DND-41 (cell line): Measurements from ENCODE around the gene INPP5B.

Experiments
- ATAC-seq: fragments of 200-7000 bp; cut with Tn5 transposase; 3 replicates; pipeline ENCODE4 v1.9.1; 2021; ENCODE audit warnings: low read depth; ENCODE audit not compliant: insufficient read depth
- DNase-seq: peaks from one replicate; pipeline ENCODE4 v3.0.0-alpha.2; 2020
- H2AFZ ChIP-seq: 2 replicates; pipeline ENCODE4 v1.6.0; 2012; ENCODE audit warnings: low read depth, low read length
- H3K27ac ChIP-seq: 2 replicates; pipeline ENCODE4 v1.5.1; 2012; ENCODE audit warnings: low read length, inconsistent platforms
- H3K27me3 ChIP-seq: fragments of 200-600 bp; sonication (generic); 2 replicates; pipeline ENCODE4 v1.6.0; 2012; ENCODE audit warnings: low read length, mild to moderate bottlenecking, inconsistent platforms; ENCODE audit not compliant: insufficient read depth, poor library complexity
- H3K36me3 ChIP-seq: 2 replicates; pipeline ENCODE4 v1.5.1; 2012; ENCODE audit warnings: low read length, inconsistent platforms; ENCODE audit not compliant: insufficient read depth
- H3K4me1 ChIP-seq: 2 replicates; pipeline ENCODE4 v1.5.1; 2012; ENCODE audit warnings: mild to moderate bottlenecking, low read length; ENCODE audit not compliant: insufficient read depth
- H3K4me2 ChIP-seq: 2 replicates; pipeline ENCODE4 v1.6.0; 2012; ENCODE audit warnings: mild to moderate bottlenecking, moderate library complexity, low read length, inconsistent platforms; ENCODE audit not compliant: insufficient read depth
- H3K4me3 ChIP-seq, 2 experiments: fragments of 200-600 bp in 1 of 2; shearing (Covaris generic) in 1 of 2; 2 replicates each; pipeline ENCODE4 v1.5.1; 2012 to 2016; ENCODE audit warnings: inconsistent platforms in 2 of 2, low read length in 2 of 2, mild to moderate bottlenecking in 2 of 2, low read depth in 1 of 2, moderate library complexity in 1 of 2
- H3K79me2 ChIP-seq: 2 replicates; pipeline ENCODE4 v1.6.0; 2012; ENCODE audit warnings: low read length, inconsistent platforms; ENCODE audit not compliant: insufficient read depth
- H3K9ac ChIP-seq: 2 replicates; pipeline ENCODE4 v1.6.0; 2012; ENCODE audit warnings: low read depth, mild to moderate bottlenecking, inconsistent platforms, low read length, moderate library complexity
- H3K9me3 ChIP-seq: 2 replicates; pipeline ENCODE4 v1.5.1; 2012; ENCODE audit warnings: low read length, moderate library complexity, mild to moderate bottlenecking, inconsistent platforms; ENCODE audit not compliant: insufficient read depth, severe bottlenecking
- H4K20me1 ChIP-seq: 2 replicates; pipeline ENCODE4 v1.6.0; 2012; ENCODE audit warnings: low read length; ENCODE audit not compliant: insufficient read depth
- EZH2 ChIP-seq: IDR thresholded peaks from 3 replicates; pipeline ENCODE4 v1.6.1; 2012; ENCODE audit warnings: borderline replicate concordance, low read depth, mild to moderate bottlenecking, moderate library complexity, low read length, inconsistent platforms; ENCODE audit not compliant: severe bottlenecking
- TF ChIP-seq, protein P1 (sequence below): IDR thresholded peaks from 2 replicates; pipeline ENCODE4 v1.5.1; 2012; ENCODE audit warnings: borderline replicate concordance, low read length, moderate library complexity, mild to moderate bottlenecking; ENCODE audit not compliant: poor library complexity, severe bottlenecking; ENCODE audit errors: extremely low read depth

INPP5B gene

DNA sequence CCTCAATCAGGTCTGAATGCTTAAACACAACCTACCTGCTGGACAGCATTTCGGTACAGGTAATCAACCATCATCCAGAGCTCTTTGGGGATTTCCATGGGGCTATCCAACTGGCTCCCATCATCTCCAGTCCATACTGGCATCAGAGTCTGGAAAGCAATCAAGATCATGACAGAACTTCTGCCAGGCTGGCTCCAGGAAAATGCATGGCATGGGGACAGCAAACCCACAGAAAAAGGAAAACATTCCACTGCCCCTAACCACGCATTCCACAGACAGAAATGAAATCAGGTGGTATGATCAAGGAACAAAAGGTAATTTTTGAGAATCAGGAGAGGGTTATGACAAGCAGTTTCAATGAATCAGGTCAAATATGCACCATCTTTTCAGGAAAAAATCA is 78.4 kb downstream of the INPP5B start:
- no peak overlapping the region for H3K4me2 ChIP-seq
- H3K36me3 ChIP-seq = peaks cover 50% of the 10 kb centered on the region
- H3K4me3 ChIP-seq = no peak overlapping the region
- H3K4me1 ChIP-seq = no peaks in the 10 kb centered on the region
- H3K9me3 ChIP-seq = no peaks in the 10 kb centered on the region
- no peaks in the 10 kb centered on the region for H3K27me3 ChIP-seq
- no peak overlapping the region for H3K9ac ChIP-seq
- H4K20me1 ChIP-seq = no peaks in the 10 kb centered on the region
- TF ChIP-seq EZH2 = no peak
- TF ChIP-seq, protein P1, sequence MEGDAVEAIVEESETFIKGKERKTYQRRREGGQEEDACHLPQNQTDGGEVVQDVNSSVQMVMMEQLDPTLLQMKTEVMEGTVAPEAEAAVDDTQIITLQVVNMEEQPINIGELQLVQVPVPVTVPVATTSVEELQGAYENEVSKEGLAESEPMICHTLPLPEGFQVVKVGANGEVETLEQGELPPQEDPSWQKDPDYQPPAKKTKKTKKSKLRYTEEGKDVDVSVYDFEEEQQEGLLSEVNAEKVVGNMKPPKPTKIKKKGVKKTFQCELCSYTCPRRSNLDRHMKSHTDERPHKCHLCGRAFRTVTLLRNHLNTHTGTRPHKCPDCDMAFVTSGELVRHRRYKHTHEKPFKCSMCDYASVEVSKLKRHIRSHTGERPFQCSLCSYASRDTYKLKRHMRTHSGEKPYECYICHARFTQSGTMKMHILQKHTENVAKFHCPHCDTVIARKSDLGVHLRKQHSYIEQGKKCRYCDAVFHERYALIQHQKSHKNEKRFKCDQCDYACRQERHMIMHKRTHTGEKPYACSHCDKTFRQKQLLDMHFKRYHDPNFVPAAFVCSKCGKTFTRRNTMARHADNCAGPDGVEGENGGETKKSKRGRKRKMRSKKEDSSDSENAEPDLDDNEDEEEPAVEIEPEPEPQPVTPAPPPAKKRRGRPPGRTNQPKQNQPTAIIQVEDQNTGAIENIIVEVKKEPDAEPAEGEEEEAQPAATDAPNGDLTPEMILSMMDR = no peak
- H2AFZ ChIP-seq = no peak overlapping the region
- no peak overlapping the region for H3K27ac ChIP-seq
- DNase-seq (no peak), ATAC-seq (no peak)
- H3K79me2 ChIP-seq = no peaks in the 10 kb centered on the region

DNA sequence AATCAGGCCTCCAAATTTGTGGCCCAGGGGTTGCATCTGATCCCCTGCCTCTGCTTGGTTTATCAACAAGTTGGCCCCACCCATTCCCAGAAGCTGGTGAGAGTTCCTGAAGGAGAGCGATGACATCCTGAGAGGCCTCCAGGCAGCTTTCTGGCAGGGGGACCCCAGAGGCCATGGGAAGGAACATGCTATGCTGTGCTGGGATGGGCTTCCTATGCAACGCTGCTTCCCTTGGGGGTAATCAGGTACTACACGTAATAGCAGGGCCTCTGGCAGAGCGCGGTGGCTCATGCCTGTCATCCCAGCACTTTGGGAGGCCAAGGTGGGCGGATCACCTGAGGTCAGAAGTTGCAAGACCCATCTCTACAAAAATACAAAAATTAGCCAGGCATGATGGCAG is 79.1 kb downstream of the INPP5B start:
- Histone ChIP-seq H3K4me3 (no peak overlapping the region), H3K9ac (no peak overlapping the region), H2AFZ (no peak overlapping the region), H3K4me2 (no peak overlapping the region), H3K4me1 (no peaks in the 10 kb centered on the region), H3K27me3 (no peaks in the 10 kb centered on the region), H3K79me2 (no peaks in the 10 kb centered on the region), H3K27ac (no peak overlapping the region), H4K20me1 (no peaks in the 10 kb centered on the region), H3K9me3 (no peaks in the 10 kb centered on the region), H3K36me3 (peaks cover 44% of the 10 kb centered on the region)
- TF ChIP-seq, protein P1 = no peak
- ATAC-seq = no peak; the same call in 2 of the 3 replicates
- DNase-seq = no peak

DNA sequence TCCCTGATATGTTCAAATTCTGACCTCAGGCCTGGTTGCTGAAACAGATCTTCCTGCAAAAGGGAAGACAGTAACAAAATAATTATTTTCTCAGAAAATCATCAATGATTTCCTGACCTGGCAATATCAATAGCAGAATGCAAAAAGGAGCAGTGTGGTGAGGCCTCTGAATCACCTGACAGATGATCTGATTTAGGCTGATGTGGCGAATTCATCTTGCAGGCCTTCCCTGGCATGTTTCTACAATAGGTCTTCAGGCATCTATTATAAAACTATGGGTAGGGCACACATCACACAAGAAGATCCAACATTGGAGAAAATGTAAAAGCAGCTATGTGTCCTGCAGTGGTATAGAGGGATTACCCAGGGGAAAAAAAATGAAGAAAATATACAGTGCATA is 80.4 kb downstream of the INPP5B start:
- no peaks in the 10 kb centered on the region for H3K4me1 ChIP-seq
- no peaks in the 10 kb centered on the region for H3K9me3 ChIP-seq
- no peak for ATAC-seq
- no peak for DNase-seq
- H3K36me3 ChIP-seq = peaks cover 38% of the 10 kb centered on the region
- no peak for TF ChIP-seq EZH2
- H4K20me1 ChIP-seq = no peaks in the 10 kb centered on the region
- no peaks in the 10 kb centered on the region for H3K79me2 ChIP-seq
- H3K27ac ChIP-seq = no peak overlapping the region
- no peak overlapping the region for H3K4me2 ChIP-seq
- no peak overlapping the region for H3K4me3 ChIP-seq
- no peaks in the 10 kb centered on the region for H3K27me3 ChIP-seq
- no peak overlapping the region for H2AFZ ChIP-seq
- H3K9ac ChIP-seq = no peak overlapping the region

DNA sequence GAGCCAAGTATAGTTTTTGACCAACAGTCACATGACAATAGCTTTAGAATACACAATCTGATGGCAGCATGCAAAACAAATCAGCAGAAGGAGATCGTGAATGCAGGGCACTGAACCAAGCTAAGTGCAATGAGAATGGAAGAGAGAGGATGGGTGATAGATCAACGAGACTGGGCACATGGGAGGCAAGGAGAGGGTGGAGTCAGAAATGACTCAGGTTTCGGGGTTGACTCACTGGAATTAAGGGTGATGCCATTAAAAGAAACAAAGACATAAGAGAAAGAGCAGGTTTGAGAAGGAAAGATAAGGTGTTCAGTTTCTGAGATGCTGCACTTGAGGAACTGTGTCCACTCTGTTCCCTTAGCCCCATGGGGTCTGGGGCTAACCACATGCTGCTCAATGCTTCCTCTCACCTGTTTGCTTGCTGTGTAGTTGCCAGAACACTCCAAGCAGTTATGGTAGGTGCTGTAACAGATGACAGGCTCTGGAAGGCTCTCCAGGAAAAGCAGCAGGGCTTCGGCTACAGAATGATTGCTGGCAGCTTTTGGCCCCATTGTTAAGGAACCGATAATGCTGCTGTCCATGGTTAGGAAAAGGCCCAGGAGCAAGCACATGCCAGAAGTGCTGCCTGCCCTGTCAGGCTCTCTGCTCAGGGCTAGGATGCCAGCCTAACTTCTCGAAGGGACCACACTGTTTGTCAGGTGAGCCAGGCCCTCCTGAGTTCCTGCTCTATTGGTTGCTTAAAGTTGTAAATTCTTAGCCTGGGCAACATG is 81.3 kb downstream of the INPP5B start:
- no peaks in the 10 kb centered on the region for H3K79me2 ChIP-seq
- no peak overlapping the region for H2AFZ ChIP-seq
- ATAC-seq (no peak), DNase-seq (no peak)
- H3K27me3 ChIP-seq = no peaks in the 10 kb centered on the region
- peaks cover 7% of the 10 kb centered on the region for H3K4me1 ChIP-seq
- H3K4me3 ChIP-seq = no peak overlapping the region
- no peaks in the 10 kb centered on the region for H4K20me1 ChIP-seq
- H3K9me3 ChIP-seq = no peaks in the 10 kb centered on the region
- no peak overlapping the region for H3K27ac ChIP-seq
- H3K9ac ChIP-seq = no peak overlapping the region
- peaks cover 36% of the 10 kb centered on the region for H3K36me3 ChIP-seq
- no peak for TF ChIP-seq EZH2
- TF ChIP-seq, protein P1 = no peak
- H3K4me2 ChIP-seq = no peak overlapping the region
